Lower lobe of right lung (tissue), 2 donors: ENCODE measurements around the gene VWCE. TPM values are rescaled to one million over a fixed set of nuclear protein-coding genes. Genes with fewer than 3 reads are reported as not detected.
"Not testable (repeated sequence)": the region's sequence is repeated elsewhere in the genome, so short reads cannot be mapped to it uniquely, and the experiment has no call there.

Experiments
- ATAC-seq, 2 donors: fragments of 200-7000 bp; cut with Tn5 transposase; one replicate each; pipeline ENCODE4 v1.9.1; 2020 to 2022; ENCODE audit warnings: mild to moderate bottlenecking in 2 of 2, moderate library complexity in 2 of 2
- DNase-seq: peaks from one replicate; pipeline ENCODE4 v3.0.0-alpha.2; 2020
- H3K27ac ChIP-seq: fragments of 200-600 bp; one replicate; pipeline ENCODE4 v1.8.0; 2022
- H3K27me3 ChIP-seq: fragments of 200-600 bp; one replicate; pipeline ENCODE4 v1.8.0; 2022; ENCODE audit warnings: low read depth
- H3K36me3 ChIP-seq: fragments of 200-600 bp; one replicate; pipeline ENCODE4 v1.8.0; 2022; ENCODE audit warnings: mild to moderate bottlenecking
- H3K4me1 ChIP-seq: fragments of 200-600 bp; one replicate; pipeline ENCODE4 v1.8.0; 2022
- H3K4me3 ChIP-seq: fragments of 200-600 bp; one replicate; pipeline ENCODE4 v1.8.0; 2022; ENCODE audit warnings: mild to moderate bottlenecking
- H3K9me3 ChIP-seq: fragments of 200-600 bp; one replicate; pipeline ENCODE4 v1.8.0; 2022
- CTCF ChIP-seq: fragments of 200-600 bp; IDR thresholded peaks from one replicate; pipeline ENCODE4 v1.8.0; 2022; ENCODE audit warnings: antibody characterized with exemption, mild to moderate bottlenecking
- intact Hi-C: fragments of 100-400 bp; cut with DNase I; formaldehyde crosslinking; loops from one replicate; pipeline ENCODE4 v1.11.0; 2022
- total RNA-seq: library from RNA; stranded (reverse); fragmentation: NEBNext Ultra II Directional; extraction: Animal tissue kit (Norgen Biotek cat#: 25700); gene quantifications from one replicate; pipeline ENCODE4 v1.2.1, GENCODE V29; 2021
- donor health status: DM: no; HTN: yes; CAD: no; lungs with severe emphysema.

Gene VWCE
- total RNA-seq, 1 donor from 2014 or later, result 1.2 TPM

GRCh38 chr11:61258546-61258945 lies 36.6 kb downstream of the VWCE start:
- Histone ChIP-seq H3K4me3 (no peak overlapping the region), H3K27me3 (no peaks in the 10 kb centered on the region), H3K36me3 (no peaks in the 10 kb centered on the region), H3K4me1 (no peaks in the 10 kb centered on the region), H3K27ac (no peak overlapping the region), H3K9me3 (no peaks in the 10 kb centered on the region)
- intact Hi-C loops, result no loop called here
- TF ChIP-seq CTCF, result no peak
- no peak for DNase-seq
- no peak for ATAC-seq

- Histone ChIP-seq H3K27ac (no peak overlapping the region), H3K9me3 (no peaks in the 10 kb centered on the region), H3K27me3 (no peaks in the 10 kb centered on the region), H3K4me1 (no peaks in the 10 kb centered on the region), H3K36me3 (no peaks in the 10 kb centered on the region), H3K4me3 (no peak overlapping the region)
- no peak for DNase-seq
- no peak for TF ChIP-seq CTCF
- intact Hi-C loops, result no loop called here
- ATAC-seq, result peak in 1 of 2 donors; percentile 44
Measured at GRCh38 chr11:61256710-61257482, 38.2 kb downstream of the VWCE start.

GRCh38 chr11:61254403-61255025 lies 40.6 kb downstream of the VWCE start:
- peak; percentile 86 for TF ChIP-seq CTCF
- peak; percentile 83 to 87 for ATAC-seq
- H3K4me3 ChIP-seq, result no peak overlapping the region
- no peaks in the 10 kb centered on the region for H3K4me1 ChIP-seq
- intact Hi-C loops, result no loop called here
- DNase-seq, result peak; percentile 63
- H3K27me3 ChIP-seq, result no peaks in the 10 kb centered on the region
- no peaks in the 10 kb centered on the region for H3K9me3 ChIP-seq
- H3K36me3 ChIP-seq, result no peaks in the 10 kb centered on the region
- no peak overlapping the region for H3K27ac ChIP-seq

- intact Hi-C loops, H3K4me1 ChIP-seq, H3K27me3 ChIP-seq, ATAC-seq, H3K9me3 ChIP-seq, H3K36me3 ChIP-seq, H3K4me3 ChIP-seq, H3K27ac ChIP-seq, DNase-seq: not testable (repeated sequence)
Measured at GRCh38 chr11:61252332-61252731, 42.8 kb downstream of the VWCE start.

GRCh38 chr11:61250796-61251765 lies 44.0 kb downstream of the VWCE start:
- H3K9me3 ChIP-seq, ATAC-seq, H3K27me3 ChIP-seq, H3K36me3 ChIP-seq, H3K27ac ChIP-seq, DNase-seq, H3K4me3 ChIP-seq, intact Hi-C loops, H3K4me1 ChIP-seq: not testable (repeated sequence)

GRCh38 chr11:61249201-61249600 lies 45.9 kb downstream of the VWCE start:
- ATAC-seq, H3K4me3 ChIP-seq, H3K4me1 ChIP-seq, H3K9me3 ChIP-seq, H3K27ac ChIP-seq, H3K36me3 ChIP-seq, DNase-seq, H3K27me3 ChIP-seq, intact Hi-C loops: not testable (repeated sequence)

- ATAC-seq, H3K4me3 ChIP-seq, intact Hi-C loops: not testable (repeated sequence)
Measured at GRCh38 chr11:61248071-61248470, 47.0 kb downstream of the VWCE start.

GRCh38 chr11:61245284-61245964 lies 49.7 kb downstream of the VWCE start:
- H3K9me3 ChIP-seq, H3K36me3 ChIP-seq, H3K27ac ChIP-seq, intact Hi-C loops, ATAC-seq, H3K27me3 ChIP-seq, DNase-seq, H3K4me3 ChIP-seq, H3K4me1 ChIP-seq: not testable (repeated sequence)

More at GRCh38 chr11:61248071-61248470, 47.0 kb downstream of the VWCE start:
- H3K9me3 ChIP-seq, DNase-seq, H3K4me1 ChIP-seq, H3K27me3 ChIP-seq, H3K27ac ChIP-seq, H3K36me3 ChIP-seq: not testable (repeated sequence)

- H3K9me3 ChIP-seq, H3K27ac ChIP-seq, DNase-seq, H3K4me1 ChIP-seq, H3K4me3 ChIP-seq, H3K36me3 ChIP-seq, intact Hi-C loops, H3K27me3 ChIP-seq: not testable (repeated sequence)
- ATAC-seq, result peak; percentile 69 to 70
Measured at GRCh38 chr11:61241526-61241925, 53.6 kb downstream of the VWCE start.

- H3K27me3 ChIP-seq, H3K36me3 ChIP-seq, H3K4me1 ChIP-seq, H3K27ac ChIP-seq, DNase-seq, H3K4me3 ChIP-seq, H3K9me3 ChIP-seq, intact Hi-C loops, ATAC-seq: not testable (repeated sequence)
Measured at GRCh38 chr11:61240875-61241274, 54.2 kb downstream of the VWCE start, which contains the start of gene PGA5. Gene PGA5 (plus strand): TSS chr11:61241175. CDS start chr11:61241227, 52 bp downstream.
